H9 (cell line): ENCODE data around the gene SUPT3H. TPM values are rescaled to one million over a fixed set of nuclear protein-coding genes. Genes with fewer than 3 reads are reported as not detected.

Source experiments
- DNase-seq: peaks from one replicate; pipeline ENCODE4 v3.0.0-alpha.2; 2017
- H2AFZ ChIP-seq: one replicate; pipeline ENCODE4 v1.6.1; 2013; ENCODE audit warnings: mild to moderate bottlenecking, low read length, control low read depth, moderate library complexity
- H2AK5ac ChIP-seq: 2 replicates; pipeline ENCODE4 v1.6.1; 2013; ENCODE audit warnings: low read length, control low read depth, mixed read lengths; ENCODE audit not compliant: insufficient read length
- H2BK120ac ChIP-seq: one replicate; pipeline ENCODE4 v1.6.1; 2013; ENCODE audit warnings: low read depth, mild to moderate bottlenecking, low read length, control low read depth, inconsistent platforms; ENCODE audit not compliant: poor library complexity, severe bottlenecking
- H2BK12ac ChIP-seq: 2 replicates; pipeline ENCODE4 v1.6.1; 2013; ENCODE audit warnings: low read length, control low read depth, mixed read lengths, low read depth; ENCODE audit not compliant: insufficient read length
- H2BK15ac ChIP-seq: 2 replicates; pipeline ENCODE4 v1.6.1; 2013; ENCODE audit warnings: low read depth, low read length, control low read depth
- H2BK20ac ChIP-seq: one replicate; pipeline ENCODE4 v1.6.1; 2013; ENCODE audit warnings: low read depth, mild to moderate bottlenecking, low read length, control low read depth, inconsistent platforms; ENCODE audit not compliant: poor library complexity, severe bottlenecking
- H2BK5ac ChIP-seq: 2 replicates; pipeline ENCODE4 v1.6.1; 2013; ENCODE audit warnings: low read length, control low read depth, mixed read lengths; ENCODE audit not compliant: insufficient read length
- H3K14ac ChIP-seq: 2 replicates; pipeline ENCODE4 v1.6.1; 2013; ENCODE audit warnings: low read length, control low read depth; ENCODE audit not compliant: insufficient read depth
- H3K18ac ChIP-seq: 2 replicates; pipeline ENCODE4 v1.6.1; 2013; ENCODE audit warnings: low read depth, mild to moderate bottlenecking, mixed read lengths, low read length, control low read depth; ENCODE audit not compliant: insufficient read length
- H3K23ac ChIP-seq: 2 replicates; pipeline ENCODE4 v1.6.1; 2013; ENCODE audit warnings: low read length, control low read depth, mixed read lengths, low read depth; ENCODE audit not compliant: insufficient read length
- H3K23me2 ChIP-seq: 2 replicates; pipeline ENCODE4 v1.6.1; 2013; ENCODE audit warnings: low read depth, mild to moderate bottlenecking, mixed read lengths, low read length, control low read depth; ENCODE audit not compliant: insufficient read length, poor library complexity, severe bottlenecking
- H3K27ac ChIP-seq: 2 replicates; pipeline ENCODE4 v1.5.1; 2013; ENCODE audit warnings: low read length, control low read depth, mixed read lengths, low read depth; ENCODE audit not compliant: insufficient read length
- H3K27me3 ChIP-seq: 2 replicates; pipeline ENCODE4 v1.6.1; 2013; ENCODE audit warnings: low read length, control low read depth, inconsistent platforms; ENCODE audit not compliant: insufficient read depth
- H3K4ac ChIP-seq: 2 replicates; pipeline ENCODE4 v1.6.1; 2013; ENCODE audit warnings: low read depth, mild to moderate bottlenecking, control low read depth, inconsistent platforms, low read length, moderate library complexity
- H3K4me1 ChIP-seq: 2 replicates; pipeline ENCODE4 v1.6.1; 2013; ENCODE audit warnings: low read length, control low read depth, inconsistent platforms; ENCODE audit not compliant: insufficient read depth
- H3K4me2 ChIP-seq: 2 replicates; pipeline ENCODE4 v1.6.1; 2013; ENCODE audit warnings: low read length, control low read depth, mixed read lengths; ENCODE audit not compliant: insufficient read length, insufficient read depth
- H3K56ac ChIP-seq: 2 replicates; pipeline ENCODE4 v1.6.1; 2013; ENCODE audit warnings: low read depth, mild to moderate bottlenecking, mixed read lengths, low read length, control low read depth; ENCODE audit not compliant: insufficient read length
- H3K79me1 ChIP-seq: 2 replicates; pipeline ENCODE4 v1.6.1; 2013; ENCODE audit warnings: low read depth, mild to moderate bottlenecking, moderate library complexity, low read length, control low read depth, inconsistent platforms; ENCODE audit not compliant: insufficient read depth, poor library complexity, severe bottlenecking
- H3K79me2 ChIP-seq: 2 replicates; pipeline ENCODE4 v1.6.1; 2013; ENCODE audit warnings: low read length, control low read depth, inconsistent platforms; ENCODE audit not compliant: insufficient read depth
- H3K9ac ChIP-seq: 2 replicates; pipeline ENCODE4 v1.6.1; 2013; ENCODE audit warnings: low read length, control low read depth, mixed read lengths; ENCODE audit not compliant: insufficient read length; ENCODE audit errors: extremely low read depth
- H3K9me3 ChIP-seq: one replicate; pipeline ENCODE4 v1.6.1; 2013; ENCODE audit warnings: low read depth, low read length, inconsistent platforms; ENCODE audit not compliant: control insufficient read depth
- H3T11ph ChIP-seq: one replicate; pipeline ENCODE4 v1.6.1; 2013; ENCODE audit warnings: mild to moderate bottlenecking, low read length, control low read depth, inconsistent platforms
- H4K20me1 ChIP-seq: one replicate; pipeline ENCODE4 v1.6.1; 2013; ENCODE audit not compliant: control insufficient read depth, insufficient read length, insufficient read depth
- H4K5ac ChIP-seq: 2 replicates; pipeline ENCODE4 v1.6.1; 2013; ENCODE audit warnings: low read depth, mild to moderate bottlenecking, mixed read lengths, low read length, control low read depth; ENCODE audit not compliant: insufficient read length
- H4K8ac ChIP-seq: replicated peaks from 2 replicates; pipeline ENCODE4 v1.6.1; 2013; ENCODE audit warnings: low read length, control low read depth, mixed read lengths, low read depth; ENCODE audit not compliant: insufficient read length
- H4K91ac ChIP-seq: 2 replicates; pipeline ENCODE4 v1.6.1; 2013; ENCODE audit warnings: low read depth, mild to moderate bottlenecking, moderate library complexity, mixed read lengths, low read length, control low read depth; ENCODE audit not compliant: insufficient read length
- H3K27ac Mint-ChIP-seq, 3 experiments: 2 replicates in 2 of 3; 3 replicates in 1 of 3; pipeline ENCODE4 v1.8.0; 2020 to 2021; ENCODE audit warnings: mixed read lengths in 3 of 3, mild to moderate bottlenecking in 1 of 3, moderate library complexity in 1 of 3
- H3K27me3 Mint-ChIP-seq: 2 replicates; pipeline ENCODE4 v1.8.0; 2021; ENCODE audit warnings: low read depth, mild to moderate bottlenecking, moderate library complexity, mixed read lengths
- H3K36me3 Mint-ChIP-seq, 3 experiments: 2 replicates in 2 of 3; 3 replicates in 1 of 3; pipeline ENCODE4 v1.8.0; 2020 to 2021; ENCODE audit warnings: low read depth in 3 of 3, mixed read lengths in 3 of 3; ENCODE audit not compliant: insufficient read depth in 1 of 3
- H3K4me1 Mint-ChIP-seq, 2 experiments: 2 replicates each; pipeline ENCODE4 v1.8.0; 2020; ENCODE audit warnings: mixed read lengths in 2 of 2
- H3K4me3 Mint-ChIP-seq, 2 experiments: 2 replicates in 1 of 2; 3 replicates in 1 of 2; pipeline ENCODE4 v1.8.0; 2020 to 2021; ENCODE audit warnings: mild to moderate bottlenecking in 2 of 2, mixed read lengths in 2 of 2, moderate library complexity in 1 of 2
- H3K9me3 Mint-ChIP-seq, 2 experiments: 2 replicates in 1 of 2; 3 replicates in 1 of 2; pipeline ENCODE4 v1.8.0; 2020; ENCODE audit warnings: mild to moderate bottlenecking in 2 of 2, mixed read lengths in 2 of 2, moderate library complexity in 1 of 2
- WGBS: extraction: QIAGEN DNeasy Blood & Tissue Kit; methylation state at CpG from one replicate; pipeline ENCODE4 v1.1.7; 2013; ENCODE audit warnings: missing lambda C conversion rate, low lambda C conversion rate, mixed read lengths; ENCODE audit not compliant: insufficient read length; ENCODE audit errors: extremely low coverage; 5-methylcytosine and 5-hydroxymethylcytosine counted together
- total RNA-seq: library from RNA; stranded (reverse); gene quantifications from 2 replicates; pipeline ENCODE4 v1.2.1, GENCODE V29; 2021
- TF ChIP-seq, protein P1 (sequence below): fragments of 200-600 bp; sonication (generic); conservative IDR thresholded peaks from 3 replicates; pipeline ENCODE4 v1.8.0; 2021; ENCODE audit warnings: antibody characterized with exemption, mild to moderate bottlenecking

Gene SUPT3H
- total RNA-seq, 1 experiment from 2014 or later = 22.5 TPM

DNA sequence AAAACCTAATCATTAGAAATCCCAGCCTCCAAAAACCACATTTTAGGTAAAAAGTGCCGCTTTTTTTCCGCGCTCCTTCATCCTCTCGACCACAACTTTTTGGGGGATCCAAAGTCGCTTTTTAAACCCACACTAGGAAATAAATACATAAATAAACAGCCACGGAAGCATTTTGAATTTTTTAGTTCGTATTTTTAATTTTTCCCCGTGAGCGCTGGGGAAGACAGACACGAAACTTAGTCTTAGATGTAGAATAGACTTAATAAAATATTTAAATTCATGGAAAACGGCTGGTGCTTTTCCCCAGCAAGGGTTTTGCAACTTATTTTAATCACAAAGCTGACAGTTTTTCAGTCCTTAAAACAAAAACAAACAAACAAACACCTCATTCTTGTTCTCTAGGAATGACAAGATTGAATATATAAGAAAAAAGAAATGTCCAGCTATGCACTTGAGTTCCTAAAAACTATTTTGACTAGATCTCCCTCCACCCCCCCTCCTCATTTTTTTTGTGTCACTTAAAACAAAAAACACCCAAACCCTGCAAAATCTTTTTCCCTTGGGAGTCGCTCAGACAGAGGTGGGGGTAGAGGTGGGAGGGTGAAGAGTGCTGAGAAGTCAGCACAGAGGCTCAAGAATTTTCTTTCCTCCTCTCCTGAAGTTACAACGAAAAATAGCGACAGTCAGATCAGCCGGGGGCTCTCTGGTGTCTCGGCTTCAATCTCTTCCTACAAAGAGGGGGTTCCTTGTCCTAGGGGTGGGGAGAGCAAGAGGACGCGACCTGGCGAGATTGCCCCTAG lies 43.4 kb upstream of the SUPT3H start:
- Histone ChIP-seq H3K4me2 (peak overlapping the region; percentile 92), H3K27me3 (peaks cover 31% of the 10 kb centered on the region; the same call in 1 of the 2 replicates), H2BK20ac (no peak overlapping the region), H2BK120ac (no peak overlapping the region), H4K5ac (no peak overlapping the region), H3K4me1 (no peaks in the 10 kb centered on the region), H2AK5ac (no peak overlapping the region), H3K56ac (no peak overlapping the region), H2BK5ac (no peak overlapping the region), H4K20me1 (no peaks in the 10 kb centered on the region), H3K27ac (no peak overlapping the region), H3K23me2 (peaks cover 32% of the 10 kb centered on the region), H3K79me2 (no peaks in the 10 kb centered on the region), H3K4ac (no peak overlapping the region), H2BK15ac (no peak overlapping the region), H3K23ac (no peak overlapping the region), H3K9ac (no peak overlapping the region), H3K9me3 (no peaks in the 10 kb centered on the region), H3K14ac (no peak overlapping the region), H2AFZ (no peak overlapping the region), H2BK12ac (no peak overlapping the region), H3K79me1 (no peaks in the 10 kb centered on the region), H4K8ac (no peak overlapping the region), H4K91ac (no peak overlapping the region), H3T11ph (no peak overlapping the region), H3K18ac (no peak overlapping the region)
- Mint-ChIP-seq H3K9me3 (no peaks in the 10 kb centered on the region; a peak in 1 of 5 replicates), H3K4me1 (peaks cover 30 to 31% of the 10 kb centered on the region in 2 experiments), H3K36me3 (no peaks in the 10 kb centered on the region), H3K27me3 (peaks cover 90% of the 10 kb centered on the region), H3K27ac (no peak overlapping the region), H3K4me3 (peak overlapping the region; percentile 71 to 91)
- DNase-seq = no peak
- TF ChIP-seq, protein P1, sequence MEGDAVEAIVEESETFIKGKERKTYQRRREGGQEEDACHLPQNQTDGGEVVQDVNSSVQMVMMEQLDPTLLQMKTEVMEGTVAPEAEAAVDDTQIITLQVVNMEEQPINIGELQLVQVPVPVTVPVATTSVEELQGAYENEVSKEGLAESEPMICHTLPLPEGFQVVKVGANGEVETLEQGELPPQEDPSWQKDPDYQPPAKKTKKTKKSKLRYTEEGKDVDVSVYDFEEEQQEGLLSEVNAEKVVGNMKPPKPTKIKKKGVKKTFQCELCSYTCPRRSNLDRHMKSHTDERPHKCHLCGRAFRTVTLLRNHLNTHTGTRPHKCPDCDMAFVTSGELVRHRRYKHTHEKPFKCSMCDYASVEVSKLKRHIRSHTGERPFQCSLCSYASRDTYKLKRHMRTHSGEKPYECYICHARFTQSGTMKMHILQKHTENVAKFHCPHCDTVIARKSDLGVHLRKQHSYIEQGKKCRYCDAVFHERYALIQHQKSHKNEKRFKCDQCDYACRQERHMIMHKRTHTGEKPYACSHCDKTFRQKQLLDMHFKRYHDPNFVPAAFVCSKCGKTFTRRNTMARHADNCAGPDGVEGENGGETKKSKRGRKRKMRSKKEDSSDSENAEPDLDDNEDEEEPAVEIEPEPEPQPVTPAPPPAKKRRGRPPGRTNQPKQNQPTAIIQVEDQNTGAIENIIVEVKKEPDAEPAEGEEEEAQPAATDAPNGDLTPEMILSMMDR = no peak
- WGBS = no CpG with 5 or more reads among the region's 19 CpGs
